AG04450 (cell line): ENCODE measurements around the gene ATP6V0E1. TPM values are rescaled to one million over a fixed set of nuclear protein-coding genes. Genes with fewer than 3 reads are reported as not detected.

ENCODE experiments used
- CTCF ChIA-PET: fragments of 300-600, 350-600 bp; formaldehyde crosslinking; extraction: SDS; loops from one replicate; lab custom pipeline; 2022; ENCODE audit warnings: antibody characterized with exemption, inconsistent platforms; lab: Charles Lee
- POLR2A ChIA-PET: fragments of 350-600 bp; formaldehyde crosslinking; extraction: SDS; loops from one replicate; lab custom pipeline; 2021; ENCODE audit warnings: antibody characterized with exemption, inconsistent platforms; lab: Yijun Ruan, JAX
- DNase-seq: peaks from one replicate; pipeline ENCODE4 v3.0.0-alpha.2; 2011; ENCODE audit warnings: low read depth, low spot score
- H3K27ac ChIP-seq: one replicate; pipeline ENCODE4 v1.5.1; 2012; ENCODE audit warnings: low read depth, low read length, control low read depth
- H3K27me3 ChIP-seq: one replicate; pipeline ENCODE4 v1.6.0; 2012; ENCODE audit warnings: low read length; ENCODE audit not compliant: control insufficient read depth, insufficient read depth
- H3K4me3 ChIP-seq: 2 replicates; pipeline ENCODE4 v1.5.1; 2011; ENCODE audit warnings: mild to moderate bottlenecking, low read depth, low read length, control low read depth
- H3K9me3 ChIP-seq: 2 replicates; pipeline ENCODE4 v1.5.1; 2012; ENCODE audit warnings: low read length; ENCODE audit not compliant: control insufficient read depth, insufficient read depth
- polyA plus RNA-seq: library from polyadenylated mRNA; depleted of rRNA; stranded (reverse); fragments of >200 nt; gene quantifications from 2 replicates; pipeline ENCODE4 v1.2.3, GENCODE V29; 2011; rRNA removed
- small RNA-seq: library from RNA; depleted of rRNA; stranded (forward); fragments of <200 nt; gene quantifications from one replicate; pipeline ENCODE3, GENCODE V24; 2012; ENCODE audit warnings: low read depth; ENCODE audit not compliant: insufficient read length
- TF ChIP-seq, protein P1 (sequence below): IDR thresholded peaks from 2 replicates; pipeline ENCODE4 v1.5.1; 2011; ENCODE audit warnings: low read depth, low read length, control low read depth, inconsistent platforms

ATP6V0E1 gene
- polyA plus RNA-seq, 1 experiment = 610 TPM

DNA sequence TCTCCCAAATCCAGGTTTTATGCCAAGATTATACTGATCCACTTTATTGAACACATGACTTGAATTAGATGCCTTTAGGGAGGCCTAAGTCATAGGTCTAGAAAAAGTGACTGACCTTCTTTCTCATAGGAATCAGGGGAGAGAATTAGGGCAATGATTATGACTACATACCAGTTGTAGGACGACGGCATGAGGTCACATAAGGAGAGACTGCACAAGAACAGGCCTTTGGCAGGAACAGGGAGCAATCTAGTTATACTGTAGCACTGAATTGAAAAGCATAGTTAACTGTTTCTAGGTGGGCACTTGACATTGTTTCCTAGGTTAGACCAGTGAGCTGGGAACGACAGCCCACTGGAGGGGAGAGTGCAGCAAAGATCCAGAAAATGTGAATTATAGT lies 95.3 kb downstream of the ATP6V0E1 start:
- Histone ChIP-seq H3K9me3 (no peaks in the 10 kb centered on the region), H3K27me3 (no peaks in the 10 kb centered on the region), H3K4me3 (no peak overlapping the region), H3K27ac (no peak overlapping the region)
- TF ChIP-seq, protein P1, sequence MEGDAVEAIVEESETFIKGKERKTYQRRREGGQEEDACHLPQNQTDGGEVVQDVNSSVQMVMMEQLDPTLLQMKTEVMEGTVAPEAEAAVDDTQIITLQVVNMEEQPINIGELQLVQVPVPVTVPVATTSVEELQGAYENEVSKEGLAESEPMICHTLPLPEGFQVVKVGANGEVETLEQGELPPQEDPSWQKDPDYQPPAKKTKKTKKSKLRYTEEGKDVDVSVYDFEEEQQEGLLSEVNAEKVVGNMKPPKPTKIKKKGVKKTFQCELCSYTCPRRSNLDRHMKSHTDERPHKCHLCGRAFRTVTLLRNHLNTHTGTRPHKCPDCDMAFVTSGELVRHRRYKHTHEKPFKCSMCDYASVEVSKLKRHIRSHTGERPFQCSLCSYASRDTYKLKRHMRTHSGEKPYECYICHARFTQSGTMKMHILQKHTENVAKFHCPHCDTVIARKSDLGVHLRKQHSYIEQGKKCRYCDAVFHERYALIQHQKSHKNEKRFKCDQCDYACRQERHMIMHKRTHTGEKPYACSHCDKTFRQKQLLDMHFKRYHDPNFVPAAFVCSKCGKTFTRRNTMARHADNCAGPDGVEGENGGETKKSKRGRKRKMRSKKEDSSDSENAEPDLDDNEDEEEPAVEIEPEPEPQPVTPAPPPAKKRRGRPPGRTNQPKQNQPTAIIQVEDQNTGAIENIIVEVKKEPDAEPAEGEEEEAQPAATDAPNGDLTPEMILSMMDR = no peak
- ChIA-PET POLR2A (no interaction called here), CTCF (no interaction called here)
- DNase-seq = no peak

Small RNA genes lying within 50 kb of the gene (small RNA-seq; reads per million reads assigned to genes)
- gene RF00019 = not detected
- gene SNORA74B = 23.1 reads per million, percentile 81 among the genes with 10 or more reads in this experiment

Other genes starting within 250 kb of the ATP6V0E1 start
- gene DUSP1, start 212.6 kb upstream of the ATP6V0E1 start, polyA plus RNA-seq = 98.8 and 147 TPM in 2 replicates
- gene ERGIC1, start 149.5 kb upstream of the ATP6V0E1 start, polyA plus RNA-seq = 137 and 177 TPM in 2 replicates
- gene RPL26L1, start 24.3 kb upstream of the ATP6V0E1 start, polyA plus RNA-seq = 83.5 and 88.2 TPM in 2 replicates
- gene CREBRF, start 72.6 kb downstream of the ATP6V0E1 start, polyA plus RNA-seq = 15.6 and 20.4 TPM in 2 replicates
- 23.5 TPM in 2 replicates for gene BNIP1, start 160.8 kb downstream of the ATP6V0E1 start, polyA plus RNA-seq